IMR-90 (cell line): ENCODE data around the gene PJA1. TPM values are rescaled to one million over a fixed set of nuclear protein-coding genes. Genes with fewer than 3 reads are reported as not detected.

ENCODE experiments used
- ATAC-seq: fragments of 200-7000 bp; cut with Tn5 transposase; 2 replicates; pipeline ENCODE4 v1.9.1; 2020; ENCODE audit warnings: low read depth, mild to moderate bottlenecking, moderate library complexity
- BruUV-seq: library from RNA; stranded (reverse); fragments of 400-500 nt; replicated peaks from 2 replicates; lab custom pipeline; 2021; lab: Mats Ljungman, UMichigan
- CTCF ChIA-PET: fragments of 300-600 bp; formaldehyde crosslinking; extraction: SDS; loops from one replicate; lab custom pipeline; 2021; ENCODE audit warnings: antibody characterized with exemption; lab: Yijun Ruan, JAX
- POLR2A ChIA-PET: fragments of 300-600 bp; sonication (Branson Sonifier 250); formaldehyde crosslinking; loops from one replicate; lab custom pipeline; 2022; ENCODE audit warnings: antibody characterized with exemption; ENCODE audit not compliant: unreplicated experiment; lab: Charles Lee
- DNase-seq: peaks from one replicate; pipeline ENCODE4 v3.0.0; 2013
- H2AFZ ChIP-seq: replicated peaks from 2 replicates; pipeline ENCODE3; 2013; ENCODE audit warnings: low read length, mild to moderate bottlenecking; ENCODE audit not compliant: poor library complexity
- H2AK5ac ChIP-seq: 2 replicates; pipeline ENCODE4 v1.6.1; 2013; ENCODE audit warnings: low read depth, low read length, inconsistent platforms
- H2AK9ac ChIP-seq: replicated peaks from 2 replicates; pipeline ENCODE3; 2013; ENCODE audit warnings: mild to moderate bottlenecking, low read depth, low read length, moderate library complexity; ENCODE audit not compliant: poor library complexity
- H2BK120ac ChIP-seq: 2 replicates; pipeline ENCODE4 v1.6.1; 2013; ENCODE audit warnings: low read depth, low read length, inconsistent platforms
- H2BK15ac ChIP-seq: 3 replicates; pipeline ENCODE4 v1.6.1; 2013; ENCODE audit warnings: low read depth, low read length, inconsistent platforms
- H2BK20ac ChIP-seq: 2 replicates; pipeline ENCODE4 v1.6.1; 2013; ENCODE audit warnings: low read depth, mild to moderate bottlenecking, inconsistent platforms, low read length, moderate library complexity
- H2BK5ac ChIP-seq: 2 replicates; pipeline ENCODE4 v1.6.1; 2013; ENCODE audit warnings: mild to moderate bottlenecking, low read depth, low read length, inconsistent platforms; ENCODE audit not compliant: poor library complexity, severe bottlenecking
- H3K14ac ChIP-seq: replicated peaks from 2 replicates; pipeline ENCODE4 v1.6.1; 2013; ENCODE audit warnings: low read depth, low read length, inconsistent platforms
- H3K18ac ChIP-seq: 2 replicates; pipeline ENCODE4 v1.6.1; 2013; ENCODE audit warnings: low read depth, low read length, control low read depth
- H3K23ac ChIP-seq: 2 replicates; pipeline ENCODE4 v1.6.1; 2013; ENCODE audit warnings: low read depth, low read length, inconsistent platforms
- H3K27ac ChIP-seq: 2 replicates; pipeline ENCODE4 v1.5.1; 2013; ENCODE audit warnings: mild to moderate bottlenecking, control low read depth, low read length; ENCODE audit not compliant: insufficient read depth
- H3K27me3 ChIP-seq: 2 replicates; pipeline ENCODE4 v1.6.1; 2013; ENCODE audit warnings: low read length; ENCODE audit not compliant: control insufficient read depth, insufficient read depth
- H3K36me3 ChIP-seq: 2 replicates; pipeline ENCODE4 v1.6.1; 2013; ENCODE audit warnings: low read length, mixed read lengths; ENCODE audit not compliant: control insufficient read depth, insufficient read depth
- H3K4ac ChIP-seq: 2 replicates; pipeline ENCODE4 v1.6.1; 2013; ENCODE audit warnings: low read depth, low read length, inconsistent platforms
- H3K4me1 ChIP-seq: 2 replicates; pipeline ENCODE4 v1.6.1; 2013; ENCODE audit warnings: low read length, mixed read lengths; ENCODE audit not compliant: control insufficient read depth, insufficient read depth
- H3K4me2 ChIP-seq: 2 replicates; pipeline ENCODE4 v1.6.1; 2013; ENCODE audit warnings: low read depth, mild to moderate bottlenecking, control low read depth, low read length, moderate library complexity
- H3K4me3 ChIP-seq: 2 replicates; pipeline ENCODE4 v1.5.1; 2013; ENCODE audit warnings: low read depth, mild to moderate bottlenecking, control low read depth, low read length, moderate library complexity; ENCODE audit not compliant: insufficient read depth
- H3K56ac ChIP-seq: 2 replicates; pipeline ENCODE4 v1.6.1; 2013; ENCODE audit warnings: low read length, inconsistent platforms; ENCODE audit not compliant: insufficient read depth; ENCODE audit errors: extremely low read depth
- H3K79me1 ChIP-seq, 2 experiments: 2 replicates each; pipeline ENCODE4 v1.6.1; 2013; ENCODE audit warnings: low read length in 2 of 2, inconsistent platforms in 1 of 2, low read depth in 1 of 2
- H3K9ac ChIP-seq: 2 replicates; pipeline ENCODE4 v1.6.1; 2013; ENCODE audit warnings: low read depth, low read length, control low read depth
- H3K9me1 ChIP-seq: 2 replicates; pipeline ENCODE4 v1.6.1; 2013; ENCODE audit warnings: low read length, inconsistent platforms; ENCODE audit not compliant: insufficient read depth
- H3K9me3 ChIP-seq: 2 replicates; pipeline ENCODE4 v1.6.1; 2013; ENCODE audit warnings: low read length; ENCODE audit not compliant: control insufficient read depth, insufficient read depth
- H4K20me1 ChIP-seq: 2 replicates; pipeline ENCODE4 v1.6.1; 2013; ENCODE audit warnings: low read length, inconsistent platforms; ENCODE audit not compliant: insufficient read depth
- H4K5ac ChIP-seq: 2 replicates; pipeline ENCODE4 v1.6.1; 2013; ENCODE audit warnings: mild to moderate bottlenecking, low read depth, low read length, control low read depth
- H4K8ac ChIP-seq, 2 experiments: 2 replicates each; pipeline ENCODE4 v1.6.1; 2013; ENCODE audit warnings: low read depth in 2 of 2, low read length in 2 of 2, control low read depth in 1 of 2, inconsistent platforms in 1 of 2
- H4K91ac ChIP-seq: 2 replicates; pipeline ENCODE4 v1.6.1; 2013; ENCODE audit warnings: low read depth, low read length, inconsistent platforms; ENCODE audit not compliant: insufficient read depth
- BHLHE40 ChIP-seq: fragments of 150-350 bp; IDR thresholded peaks from 2 replicates; pipeline ENCODE4 v1.6.1; 2016; ENCODE audit warnings: mild to moderate bottlenecking, low read depth, low read length
- CEBPB ChIP-seq: IDR thresholded peaks from 2 replicates; pipeline ENCODE4 v1.6.1; 2012; ENCODE audit warnings: low read depth, low read length, improper control_type of control experiment
- CHD1 ChIP-seq: IDR thresholded peaks from 2 replicates; pipeline ENCODE4 v1.6.1; 2012; ENCODE audit warnings: low read depth, low read length, improper control_type of control experiment
- FOS ChIP-seq: fragments of 150-350 bp; IDR thresholded peaks from 2 replicates; pipeline ENCODE4 v1.6.1; 2016; ENCODE audit warnings: low read depth, low read length
- MAFK ChIP-seq: IDR thresholded peaks from 2 replicates; pipeline ENCODE4 v1.6.1; 2012; ENCODE audit warnings: low read depth, low read length, improper control_type of control experiment
- MAZ ChIP-seq: IDR thresholded peaks from 2 replicates; pipeline ENCODE4 v1.6.1; 2012; ENCODE audit warnings: low read depth, mild to moderate bottlenecking, low read length, improper control_type of control experiment, moderate library complexity, borderline replicate concordance
- MXI1 ChIP-seq: IDR thresholded peaks from 2 replicates; pipeline ENCODE4 v1.6.1; 2012; ENCODE audit warnings: low read depth, mild to moderate bottlenecking, low read length, moderate library complexity, borderline replicate concordance
- NFE2L2 ChIP-seq: fragments of 150-350 bp; IDR thresholded peaks from 2 replicates; pipeline ENCODE4 v1.6.1; 2016; ENCODE audit warnings: low read depth, mild to moderate bottlenecking, low read length
- POLR2A ChIP-seq: IDR thresholded peaks from 2 replicates; pipeline ENCODE4 v1.6.1; 2012; ENCODE audit warnings: mild to moderate bottlenecking, low read depth, low read length
- RAD21 ChIP-seq: IDR thresholded peaks from 2 replicates; pipeline ENCODE4 v1.6.1; 2012; ENCODE audit warnings: low read length, improper control_type of control experiment
- RCOR1 ChIP-seq: IDR thresholded peaks from 2 replicates; pipeline ENCODE4 v1.6.1; 2012; ENCODE audit warnings: mild to moderate bottlenecking, low read length, improper control_type of control experiment; ENCODE audit not compliant: insufficient replicate concordance
- WGBS, 2 experiments: methylation state at CpG; one replicate each; pipeline versions ENCODE4 v1.1.5 to v1.1.7; 2013; ENCODE audit warnings: missing lambda C conversion rate in 2 of 2; ENCODE audit not compliant: insufficient read length in 1 of 2; ENCODE audit errors: extremely low coverage in 2 of 2; 5-methylcytosine and 5-hydroxymethylcytosine counted together
- dilution Hi-C: fragments of 300-500 bp; cut with HindIII; formaldehyde crosslinking; loops from one replicate; pipeline ENCODE4 v1.14.3; 2018; ENCODE audit warnings: low sequenced_read_pairs; ENCODE audit not compliant: unreplicated experiment
- in situ Hi-C: fragments of 300-500 bp; cut with MboI; formaldehyde crosslinking; loops from 3 replicates; pipeline ENCODE4 v1.14.3; 2019; ENCODE audit warnings: low sequenced_read_pairs, inconsistent platforms, mixed read lengths
- intact Hi-C: fragments of 100-400 bp; cut with micrococcal nuclease; formaldehyde crosslinking; loops from 2 replicates; pipeline ENCODE4 v1.10.0; 2022
- polyA plus RNA-seq, 3 experiments: library from polyadenylated mRNA; depleted of rRNA; stranded (reverse); fragments of >200 nt; gene quantifications; 2 replicates each; pipeline ENCODE4 v1.2.3, GENCODE V29; 2012; ENCODE audit warnings: low replicate concordance in 1 of 3
- total RNA-seq: library from RNA; depleted of rRNA; stranded (reverse); fragments of >200 nt; gene quantifications from 2 replicates; pipeline ENCODE4 v1.2.3, GENCODE V29; 2012
- TF ChIP-seq, protein P1 (sequence below): fragments of 150-350 bp; IDR thresholded peaks from 2 replicates; pipeline ENCODE4 v1.6.1; 2016; ENCODE audit warnings: low read depth, mild to moderate bottlenecking, low read length, moderate library complexity, borderline replicate concordance
- TF ChIP-seq, protein P2 (sequence below): fragments of 150-350 bp; IDR thresholded peaks from 2 replicates; pipeline ENCODE4 v1.6.1; 2017; ENCODE audit warnings: mild to moderate bottlenecking, antibody characterized with exemption, low read length, low read depth

Gene PJA1
- total and polyA plus RNA-seq, 2 of the 4 experiments (the other 2 are of a cell fraction), result 15.1 to 24.4 TPM

DNA sequence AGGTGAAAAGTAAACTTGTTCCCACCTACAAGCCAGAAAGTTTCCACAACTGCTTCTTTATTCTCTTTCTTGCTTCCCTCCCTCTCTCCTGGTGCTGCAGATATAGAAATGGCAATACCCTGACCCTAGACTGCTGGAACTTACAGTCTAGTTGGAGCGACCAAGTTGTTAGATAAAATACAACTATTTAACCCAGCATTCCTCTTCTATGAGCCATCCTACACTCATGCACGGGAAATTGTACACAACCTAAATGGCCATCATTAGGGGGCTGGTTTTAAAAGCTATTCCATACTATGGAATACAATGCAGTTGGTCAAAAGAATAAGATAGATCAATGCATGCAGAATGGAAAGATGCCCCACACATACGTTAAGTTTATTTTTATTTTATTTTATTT lies 41.1 kb downstream of the PJA1 start:
- Histone ChIP-seq H3K79me1 (no peaks in the 10 kb centered on the region), H3K18ac (peak overlapping the region; percentile 45; the same call in 1 of the 2 replicates), H2BK5ac (peak overlapping the region; percentile 81), H3K9me3 (no peaks in the 10 kb centered on the region), H3K14ac (no peak overlapping the region), H3K9ac (no peak overlapping the region), H4K20me1 (no peaks in the 10 kb centered on the region), H3K27ac (peak overlapping the region; percentile 74; the same call in 1 of the 2 replicates), H3K27me3 (peaks cover 2% of the 10 kb centered on the region; the same call in 1 of the 2 replicates), H2AK5ac (no peak overlapping the region), H3K56ac (no peak overlapping the region), H2BK15ac (peak overlapping the region; percentile 21; the same call in 1 of the 3 replicates), H3K9me1 (0 out of 2 replicates have a peak, but pooled peaks cover 7% of the 10 kb centered on the region), H3K4me2 (peak overlapping the region; percentile 20; the same call in 1 of the 2 replicates), H3K36me3 (no peaks in the 10 kb centered on the region), H4K91ac (peak overlapping the region; percentile 71), H2BK20ac (peak overlapping the region; percentile 75), H4K5ac (peak overlapping the region; percentile 43), H2AFZ (peak overlapping the region; percentile 34), H4K8ac (peak overlapping the region; percentile 14 to 47; a peak in 2 of 4 replicates), H2AK9ac (peak overlapping the region; percentile 2), H3K23ac (no peak overlapping the region), H3K4me3 (no peak overlapping the region), H2BK120ac (peak overlapping the region; percentile 85), H3K4ac (peak overlapping the region; percentile 83; the same call in 1 of the 2 replicates), H3K4me1 (peaks cover 18% of the 10 kb centered on the region)
- DNase-seq, result peak; percentile 65
- in situ Hi-C loops (no loop called here), intact Hi-C loops (no loop called here), dilution Hi-C loops (no loop called here)
- no TSS peak for BruUV-seq
- peak; percentile 82 for ATAC-seq
- ChIA-PET CTCF (interaction anchor here (1.0 kb wide), 1 partner anchor 98 kb away, joined by 3 read pairs; no protein-coding TSS in a partner anchor), POLR2A (no interaction called here)
- no CpG with 5 or more reads among the region's 3 CpGs for WGBS, 2 experiments
- TF ChIP-seq CHD1, result no peak
- TF ChIP-seq RAD21, result no peak
- TF ChIP-seq, protein P1, sequence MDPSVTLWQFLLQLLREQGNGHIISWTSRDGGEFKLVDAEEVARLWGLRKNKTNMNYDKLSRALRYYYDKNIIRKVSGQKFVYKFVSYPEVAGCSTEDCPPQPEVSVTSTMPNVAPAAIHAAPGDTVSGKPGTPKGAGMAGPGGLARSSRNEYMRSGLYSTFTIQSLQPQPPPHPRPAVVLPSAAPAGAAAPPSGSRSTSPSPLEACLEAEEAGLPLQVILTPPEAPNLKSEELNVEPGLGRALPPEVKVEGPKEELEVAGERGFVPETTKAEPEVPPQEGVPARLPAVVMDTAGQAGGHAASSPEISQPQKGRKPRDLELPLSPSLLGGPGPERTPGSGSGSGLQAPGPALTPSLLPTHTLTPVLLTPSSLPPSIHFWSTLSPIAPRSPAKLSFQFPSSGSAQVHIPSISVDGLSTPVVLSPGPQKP, result no peak
- no peak for TF ChIP-seq RCOR1
- TF ChIP-seq CEBPB, result no peak
- TF ChIP-seq MAFK, result no peak
- no peak for TF ChIP-seq MXI1
- TF ChIP-seq, protein P2, sequence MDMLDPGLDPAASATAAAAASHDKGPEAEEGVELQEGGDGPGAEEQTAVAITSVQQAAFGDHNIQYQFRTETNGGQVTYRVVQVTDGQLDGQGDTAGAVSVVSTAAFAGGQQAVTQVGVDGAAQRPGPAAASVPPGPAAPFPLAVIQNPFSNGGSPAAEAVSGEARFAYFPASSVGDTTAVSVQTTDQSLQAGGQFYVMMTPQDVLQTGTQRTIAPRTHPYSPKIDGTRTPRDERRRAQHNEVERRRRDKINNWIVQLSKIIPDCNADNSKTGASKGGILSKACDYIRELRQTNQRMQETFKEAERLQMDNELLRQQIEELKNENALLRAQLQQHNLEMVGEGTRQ, result no peak
- no peak for TF ChIP-seq BHLHE40
- TF ChIP-seq POLR2A, result no peak
- no peak for TF ChIP-seq MAZ
- TF ChIP-seq NFE2L2, result no peak
- no peak for TF ChIP-seq FOS
